DMS79 treated with DMSO at 0.1 percent for 48 hours (cell line): ENCODE measurements around the gene TNS3.
"Not testable (repeated sequence)": the region's sequence is repeated elsewhere in the genome, so short reads cannot be mapped to it uniquely, and the experiment has no call there.

Source experiments
- DNase-seq: peaks from one replicate; lab custom pipeline; 2025; lab: John Stamatoyannopoulos, UW

Gene TNS3

DNA sequence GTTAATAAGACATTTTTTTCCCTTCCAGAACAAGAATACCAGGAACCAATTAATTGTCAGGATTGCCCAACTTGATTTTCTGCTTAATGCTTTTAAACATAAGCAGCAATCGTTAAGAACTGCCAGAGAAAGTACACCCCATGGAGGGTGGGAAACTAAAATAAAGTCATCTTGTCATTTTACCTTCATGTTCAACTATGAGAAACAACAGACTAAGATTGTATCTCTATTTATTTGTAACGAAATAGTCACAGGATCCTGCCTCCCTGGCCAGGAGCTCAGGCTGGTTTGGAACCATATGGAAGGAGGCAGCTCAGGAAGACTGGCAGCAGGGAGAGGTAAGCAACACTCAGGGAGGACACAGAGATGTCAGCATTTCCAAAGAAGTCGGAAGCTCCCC lies 129.6 kb downstream of the TNS3 start:
- DNase-seq = no peak

DNA sequence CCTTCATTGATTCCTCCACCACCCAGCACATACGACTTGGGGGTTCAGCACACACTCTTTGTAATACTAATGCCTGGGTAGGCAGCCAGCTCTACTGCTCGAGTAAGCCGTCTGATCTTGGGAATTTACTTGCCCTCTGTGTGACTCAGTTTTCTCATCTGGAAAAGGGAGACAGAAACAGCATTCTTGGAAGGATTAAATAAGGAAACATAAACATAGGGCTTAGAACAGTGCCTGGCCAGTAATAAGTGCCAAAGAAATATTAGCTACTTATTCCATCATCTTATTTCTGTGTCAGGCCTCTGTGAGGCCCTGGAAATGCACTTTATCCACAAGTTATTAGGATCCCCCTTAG lies 130.1 kb downstream of the TNS3 start:
- no peak for DNase-seq

DNA sequence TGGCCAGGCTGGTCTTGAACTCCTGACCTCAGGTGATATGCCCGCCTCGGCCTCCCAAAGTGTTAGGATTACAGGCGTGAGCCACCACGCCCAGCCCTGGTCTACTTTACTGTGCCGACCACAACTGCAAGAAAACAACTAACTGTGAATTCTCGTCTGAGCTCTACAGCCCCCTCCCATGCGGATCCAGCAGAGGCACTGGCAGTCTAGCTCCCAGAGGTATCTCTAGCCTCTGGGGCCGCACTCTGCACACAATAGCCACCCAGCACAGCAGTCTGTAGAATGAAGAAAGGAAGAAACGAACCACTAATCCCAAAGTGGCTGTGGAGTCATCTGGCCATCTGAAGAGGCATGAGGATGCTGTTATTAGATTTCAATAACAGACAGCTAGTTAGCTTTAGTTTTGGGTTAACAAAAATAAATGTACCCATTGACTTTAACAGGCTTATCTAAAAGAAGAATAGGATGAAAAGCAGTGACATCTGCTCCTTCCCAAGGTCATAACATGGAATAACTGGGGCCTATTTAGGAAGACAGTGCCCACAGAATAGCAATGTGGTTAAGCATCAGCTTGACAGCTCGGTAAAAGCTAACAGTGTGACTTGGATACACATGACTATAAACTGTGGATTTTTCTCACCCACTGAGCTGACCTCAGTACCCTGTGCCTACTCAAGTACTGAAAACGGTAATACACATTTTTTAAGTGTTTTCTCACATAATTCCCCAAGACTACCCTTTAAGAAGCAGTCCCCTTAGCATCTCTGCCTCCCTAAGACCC lies 131.9 kb downstream of the TNS3 start:
- no peak for DNase-seq

DNA sequence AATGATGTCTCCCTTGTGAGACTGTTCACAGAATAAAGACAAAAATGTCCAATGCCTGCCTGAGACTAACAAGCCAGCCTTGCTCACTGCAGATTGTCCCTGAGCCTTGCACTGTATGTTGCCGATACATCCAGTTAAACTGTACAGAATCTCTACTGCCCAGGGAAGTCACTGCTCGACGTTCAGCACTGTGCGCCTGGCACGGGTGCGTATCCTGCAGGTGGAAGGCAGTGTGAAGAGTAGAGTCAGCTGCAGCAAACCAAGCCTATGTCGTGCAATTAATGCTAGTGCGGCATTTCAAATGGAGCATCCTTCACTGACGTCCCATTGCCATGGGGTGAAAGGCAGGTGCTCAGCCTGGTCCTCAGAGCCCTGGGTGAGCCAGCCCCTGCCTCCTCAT lies 132.9 kb downstream of the TNS3 start:
- DNase-seq = no peak

DNA sequence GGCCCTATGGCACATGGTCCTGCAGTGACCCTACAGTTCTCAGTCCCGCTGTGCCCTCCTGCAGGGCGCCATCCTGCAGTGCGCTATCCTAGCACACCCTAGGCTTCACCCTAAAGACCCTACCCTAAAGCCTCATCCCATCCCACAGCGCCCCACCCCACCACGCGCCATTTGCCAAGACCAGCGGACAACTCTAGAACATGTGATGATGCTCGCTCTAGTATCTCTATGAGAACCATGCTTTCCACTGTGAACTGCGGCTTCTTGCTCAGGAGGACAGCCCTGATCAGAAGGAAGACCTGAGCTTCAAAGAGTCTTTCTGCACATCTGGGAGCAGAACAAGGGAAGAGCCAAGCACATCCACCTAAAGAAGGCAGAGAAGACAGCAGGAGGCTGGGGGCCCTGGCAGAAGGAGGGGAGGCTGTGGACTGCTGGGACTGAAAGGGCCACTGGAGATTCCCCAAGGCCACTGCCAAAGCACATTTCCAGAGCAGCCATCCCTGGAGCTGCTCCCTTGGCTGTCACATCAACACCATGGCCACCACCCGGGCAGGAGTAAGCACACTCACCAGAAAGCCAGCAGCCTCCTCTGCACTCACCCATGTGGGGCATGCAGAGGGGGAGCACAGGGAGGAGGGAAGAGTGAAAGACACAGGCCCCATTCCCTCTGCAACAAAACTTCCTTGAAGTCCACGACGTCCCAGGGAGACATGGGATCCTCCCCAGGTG lies 134.1 kb downstream of the TNS3 start:
- no peak for DNase-seq

DNA sequence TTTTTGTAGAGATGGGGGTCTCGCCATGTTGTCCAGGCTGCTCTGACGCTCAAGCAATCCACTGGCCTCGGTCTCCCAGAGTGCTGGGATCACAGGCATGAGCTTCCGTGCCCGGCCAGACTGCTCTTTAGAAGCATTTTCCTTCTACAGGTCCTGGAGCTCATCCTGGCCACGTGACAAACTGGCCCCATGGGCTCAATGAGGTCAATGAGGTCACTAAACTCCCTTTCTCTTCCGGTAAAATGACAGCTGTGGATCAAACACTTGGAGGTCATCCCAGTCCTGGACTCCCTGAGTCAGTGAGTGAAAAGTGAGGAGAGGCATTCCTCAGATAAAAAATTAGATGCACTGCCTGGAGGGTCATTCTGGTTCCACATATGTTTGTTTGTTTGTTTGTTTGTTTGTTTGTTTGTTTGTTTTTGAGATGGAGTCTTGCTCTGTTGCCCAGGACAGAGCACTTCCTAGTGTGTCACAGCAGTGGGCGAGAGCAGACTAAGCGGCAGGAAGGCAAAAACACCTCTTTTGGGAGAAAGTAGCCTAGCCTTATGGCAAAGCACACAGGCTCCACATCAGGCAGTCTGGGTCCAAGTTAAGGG lies 134.9 kb downstream of the TNS3 start:
- no peak for DNase-seq

DNA sequence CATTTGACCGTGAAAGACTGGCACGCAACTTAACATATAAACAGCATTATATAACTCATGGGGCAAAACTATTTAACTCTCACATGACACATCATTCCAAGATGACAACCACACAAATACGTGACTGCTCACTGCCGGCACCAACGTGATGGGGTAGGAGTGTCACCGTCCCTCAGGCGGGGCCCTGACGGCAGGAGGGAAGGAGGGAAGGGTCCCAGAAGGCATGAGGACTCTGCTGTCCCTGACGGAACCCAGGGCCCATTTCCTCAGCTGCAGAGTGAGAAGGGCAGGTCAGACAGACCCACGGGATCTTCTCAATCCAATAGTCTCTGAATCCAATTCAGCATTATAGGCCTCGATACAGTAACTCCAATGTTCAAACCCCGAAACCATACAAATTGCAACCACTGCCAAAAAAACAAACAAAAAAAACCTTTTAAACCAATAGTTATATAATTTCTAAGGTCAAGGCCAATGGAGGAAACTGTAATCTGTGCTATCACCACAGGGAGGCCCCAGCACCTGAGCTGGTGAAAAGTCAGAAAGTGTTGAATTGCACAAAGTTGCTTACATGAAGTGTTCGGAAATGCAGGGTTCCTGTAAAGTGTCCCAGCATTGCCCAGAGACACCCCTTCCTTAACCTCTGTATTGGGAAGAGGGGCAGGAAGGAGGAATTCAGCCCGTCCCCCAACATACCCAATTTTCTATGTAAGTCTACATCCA lies 137.4 kb downstream of the TNS3 start:
- DNase-seq = no peak

DNA sequence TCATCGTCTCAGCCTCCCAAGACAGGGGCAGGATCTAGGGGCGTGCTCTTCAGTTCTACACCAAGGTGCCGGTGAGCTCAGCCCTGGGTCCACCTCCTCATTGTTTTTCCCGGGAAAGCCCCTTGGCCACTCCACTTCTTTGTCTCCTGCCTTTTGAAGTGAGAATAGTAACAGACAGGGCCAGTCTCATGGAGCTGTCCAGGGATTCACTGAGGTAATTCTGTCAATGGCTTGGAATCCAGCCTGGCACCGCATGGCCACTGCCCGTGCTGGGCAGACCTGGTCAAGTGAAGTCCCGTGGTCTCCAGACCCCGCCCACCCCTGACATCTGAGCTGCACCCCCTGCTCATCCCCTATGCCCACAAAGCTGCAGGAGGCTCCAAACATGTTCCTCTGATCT lies 138.9 kb downstream of the TNS3 start:
- no peak for DNase-seq

DNA sequence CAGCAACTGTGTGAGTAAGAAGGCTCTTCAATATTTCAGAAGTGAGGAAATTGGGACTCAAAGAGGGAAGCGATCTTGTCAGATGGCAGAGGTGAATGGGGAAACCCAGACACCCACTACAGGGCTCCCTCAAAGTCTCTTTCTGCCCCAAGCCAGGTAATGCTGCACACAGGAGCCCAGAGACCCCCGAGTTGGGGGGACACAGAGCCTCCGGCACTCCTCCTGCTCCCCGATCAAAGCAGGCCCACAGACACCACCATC lies 139.4 kb downstream of the TNS3 start:
- DNase-seq = no peak

DNA sequence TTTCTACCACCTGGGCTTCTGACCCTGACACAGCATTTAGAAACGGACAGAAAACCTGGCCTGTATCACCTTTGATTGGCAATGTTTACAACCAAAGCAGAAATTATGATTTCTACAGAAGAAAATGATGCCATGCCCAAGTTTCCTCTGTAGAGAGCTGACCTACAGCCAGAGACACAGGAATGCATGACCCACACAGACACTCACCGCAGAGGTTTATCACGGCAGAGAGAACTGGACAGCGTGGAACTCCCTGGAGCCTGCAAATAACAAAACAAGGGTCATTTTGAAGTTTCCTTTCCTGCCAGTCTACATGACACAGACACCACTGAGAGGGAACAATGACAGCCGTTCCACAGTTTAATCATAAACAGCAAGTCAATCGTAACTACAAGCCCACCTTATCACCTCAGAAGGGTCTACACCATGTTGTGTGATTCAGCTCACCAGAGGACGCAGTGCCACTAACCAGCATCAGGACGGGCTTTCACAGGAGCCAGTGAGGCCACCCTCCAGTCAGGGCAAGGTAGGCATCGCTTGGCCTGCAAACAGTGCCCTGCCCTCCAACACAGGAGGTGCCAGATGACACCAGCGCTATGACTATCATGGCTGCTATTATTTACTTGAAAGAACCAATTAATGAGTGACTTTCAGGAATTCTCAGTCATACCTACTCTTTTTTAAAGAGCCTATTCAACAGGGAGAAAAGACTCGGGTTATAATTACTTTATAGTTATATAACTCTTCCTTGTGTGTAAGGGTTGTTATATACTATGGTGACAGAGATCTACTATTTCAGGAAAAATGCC lies 139.9 kb downstream of the TNS3 start:
- DNase-seq = no peak

DNA sequence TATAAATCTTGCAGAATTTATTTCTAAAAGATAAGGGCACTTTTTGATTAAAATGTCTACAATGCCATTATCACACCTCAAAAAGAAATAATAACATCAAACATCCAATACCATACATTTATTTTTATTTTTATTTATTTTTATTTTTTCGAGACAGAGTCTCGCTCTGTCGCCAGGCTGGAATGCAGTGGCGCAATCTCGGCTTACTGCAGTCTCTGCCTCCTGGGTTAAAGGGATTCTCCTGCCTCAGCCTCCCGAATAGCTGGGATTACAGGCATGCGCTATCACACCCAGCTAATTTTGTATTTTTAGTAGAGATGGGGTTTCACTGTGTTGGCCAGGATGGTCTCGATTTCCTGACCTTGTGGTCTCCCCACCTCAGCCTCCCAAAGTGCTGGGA lies 140.9 kb downstream of the TNS3 start:
- DNase-seq = not testable (repeated sequence)

DNA sequence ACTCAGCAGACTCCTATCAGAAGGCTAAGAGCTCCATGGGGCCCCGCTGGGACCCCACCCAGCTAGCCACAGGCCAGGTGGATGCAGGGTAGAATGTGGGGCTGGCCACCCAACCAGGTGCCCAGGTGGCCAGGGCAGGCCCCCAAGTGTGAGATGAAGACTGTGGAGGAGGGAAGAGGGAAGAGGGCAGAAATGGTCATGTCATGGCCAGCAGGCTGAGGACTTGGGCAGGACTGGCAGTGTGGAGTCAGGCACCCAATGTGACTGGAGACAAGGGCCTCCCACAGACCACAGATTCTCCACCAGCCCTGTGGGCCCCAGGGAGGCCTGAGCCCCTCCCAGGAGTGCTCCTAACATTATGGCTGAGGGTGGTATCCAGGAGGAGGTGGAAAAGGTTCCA lies 141.6 kb downstream of the TNS3 start:
- no peak for DNase-seq

DNA sequence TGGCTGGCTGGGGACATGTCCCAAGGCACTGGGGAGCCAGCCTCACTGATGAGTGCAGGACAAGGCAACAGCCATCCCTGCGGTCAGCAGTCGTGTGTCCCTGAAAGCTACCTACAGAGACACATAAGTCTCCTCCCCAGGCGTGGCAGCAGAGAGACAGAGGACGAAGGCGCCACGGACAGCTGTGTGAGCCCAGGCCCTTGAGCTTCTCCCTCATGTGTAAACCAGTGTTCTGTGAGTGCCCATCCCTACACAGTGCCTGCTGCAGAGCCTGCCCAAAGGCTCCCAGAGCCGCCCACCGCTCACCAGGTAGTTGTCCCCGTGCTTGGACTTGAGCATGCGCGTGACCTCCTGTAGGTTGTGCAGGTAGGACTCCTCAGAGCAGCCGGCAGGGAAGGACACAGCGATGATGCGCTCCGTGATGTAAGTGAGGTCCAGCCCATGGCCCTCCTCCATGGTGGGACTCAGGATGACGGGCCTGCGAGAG lies 142.7 kb downstream of the TNS3 start:
- no peak for DNase-seq

DNA sequence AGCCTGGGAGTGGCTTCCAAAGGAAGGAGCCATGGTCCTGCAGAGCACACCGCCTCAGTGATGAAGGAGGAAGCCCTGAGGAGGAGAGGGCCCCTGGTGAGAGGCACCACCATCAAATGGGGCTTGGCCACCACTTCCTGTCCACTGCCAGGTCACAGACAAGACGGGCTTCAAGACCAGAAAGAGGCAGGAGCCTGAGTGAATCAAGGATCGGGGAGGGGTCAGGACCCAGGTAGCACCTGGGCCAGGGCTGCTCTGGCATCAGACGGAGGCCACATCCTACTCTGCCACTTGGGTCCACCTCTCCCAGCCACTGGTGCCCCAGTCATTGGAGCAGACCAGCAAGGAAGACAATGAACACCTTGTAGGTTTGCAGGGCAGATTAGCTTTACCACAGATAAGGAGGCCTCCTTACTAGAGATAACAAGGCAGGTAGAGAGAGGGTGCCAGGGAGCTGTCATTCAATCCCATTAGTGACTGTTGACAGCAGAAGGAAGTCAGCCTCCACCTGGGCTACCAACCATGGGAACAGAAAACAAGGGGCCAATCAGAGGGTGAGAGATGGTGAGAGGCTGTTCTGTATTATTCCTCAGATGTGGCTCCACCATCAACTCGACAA lies 143.4 kb downstream of the TNS3 start:
- DNase-seq = no peak

DNA sequence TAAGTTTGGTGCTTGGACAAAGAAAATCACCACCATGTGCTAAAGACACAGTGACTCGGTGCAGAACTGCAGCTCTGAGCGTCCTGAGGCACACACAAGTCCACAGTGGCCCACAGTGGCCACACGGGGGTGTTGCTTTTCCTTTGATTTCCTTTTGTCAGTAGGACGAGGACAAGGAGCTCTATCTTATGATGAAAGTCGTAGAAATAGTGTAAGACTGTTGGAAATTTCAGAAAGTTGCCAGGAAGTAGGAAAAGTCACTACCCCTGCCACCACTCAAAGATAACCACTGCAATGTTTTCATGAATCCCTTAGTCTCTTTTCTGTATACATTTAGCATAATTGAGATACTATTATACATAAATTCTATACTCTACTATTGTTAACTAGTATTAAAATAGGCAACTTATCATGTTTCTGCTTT lies 146.0 kb downstream of the TNS3 start:
- no peak for DNase-seq

DNA sequence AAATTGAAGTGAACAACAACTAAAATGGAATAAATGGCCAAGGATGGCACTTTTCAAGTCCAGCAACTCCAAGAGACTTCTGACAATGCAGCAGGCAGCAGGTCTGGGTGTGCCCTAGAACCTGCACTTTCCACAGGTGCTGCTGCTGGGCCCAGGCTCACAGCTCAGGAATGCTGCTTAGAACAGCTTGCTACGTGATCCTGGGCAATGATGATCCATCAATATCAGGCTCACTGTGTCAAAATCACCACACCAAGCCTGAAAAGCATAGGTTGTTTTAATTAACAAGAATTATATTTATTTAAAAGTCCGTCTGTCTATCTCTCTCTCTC lies 148.4 kb downstream of the TNS3 start:
- DNase-seq = no peak

DNA sequence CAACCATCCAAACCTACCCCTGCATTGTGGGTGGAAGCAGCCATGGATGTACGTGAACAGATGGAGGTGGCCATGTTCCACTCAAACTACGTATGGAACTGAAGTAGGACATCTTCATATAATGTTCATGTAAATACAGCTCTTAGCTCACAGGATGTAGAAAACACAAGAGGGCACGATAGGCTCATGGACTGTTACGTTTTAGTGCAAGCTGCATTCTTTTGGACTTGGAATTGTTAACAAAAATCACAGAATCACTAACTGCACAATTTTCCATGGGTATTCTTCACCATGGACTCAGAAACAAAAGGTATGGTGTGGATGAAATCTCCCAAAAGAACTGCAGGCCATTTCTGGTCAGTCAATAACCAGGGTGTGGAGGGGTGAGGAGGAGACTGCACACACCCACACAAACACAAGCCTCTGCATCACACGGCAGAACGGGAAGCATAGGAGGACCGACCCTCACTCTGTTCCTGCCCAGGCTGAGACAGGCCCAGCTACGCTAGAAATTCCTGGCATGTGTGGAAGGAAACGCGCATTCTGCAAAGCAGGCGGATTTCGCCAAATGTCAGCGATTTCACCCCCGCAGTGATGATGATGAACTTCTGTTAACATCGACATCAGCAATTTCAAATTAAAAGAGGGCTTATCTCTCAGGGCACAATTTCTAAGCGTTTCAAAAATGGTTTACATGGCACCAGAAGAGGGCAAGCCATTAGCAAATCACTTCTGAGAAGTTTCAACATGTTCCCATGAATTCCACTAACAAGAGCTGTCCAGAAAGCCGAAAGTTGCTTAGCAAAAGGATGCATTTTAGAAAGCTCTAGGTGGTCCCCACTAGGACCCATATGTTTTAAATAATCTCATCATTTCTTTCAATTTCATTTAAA lies 149.0 kb downstream of the TNS3 start:
- DNase-seq = no peak

DNA sequence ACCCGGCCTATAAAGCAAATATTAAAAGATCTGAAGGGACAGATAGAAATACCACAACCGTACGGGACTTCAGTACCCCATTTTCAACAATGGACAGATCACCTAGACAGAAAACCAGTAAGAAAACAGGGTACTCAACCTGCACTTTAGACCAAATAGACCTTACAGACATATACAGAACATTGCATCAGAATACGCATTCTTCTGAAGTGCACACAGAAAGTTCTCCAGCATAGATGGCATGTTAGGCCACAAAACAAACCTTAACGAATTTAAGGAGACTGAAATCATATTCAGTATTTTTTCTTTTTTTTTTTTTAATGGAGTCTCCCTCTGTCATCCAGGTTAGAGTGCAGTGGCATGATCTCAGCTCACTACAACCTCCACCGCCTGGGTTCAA lies 151.5 kb downstream of the TNS3 start:
- DNase-seq = no peak

DNA sequence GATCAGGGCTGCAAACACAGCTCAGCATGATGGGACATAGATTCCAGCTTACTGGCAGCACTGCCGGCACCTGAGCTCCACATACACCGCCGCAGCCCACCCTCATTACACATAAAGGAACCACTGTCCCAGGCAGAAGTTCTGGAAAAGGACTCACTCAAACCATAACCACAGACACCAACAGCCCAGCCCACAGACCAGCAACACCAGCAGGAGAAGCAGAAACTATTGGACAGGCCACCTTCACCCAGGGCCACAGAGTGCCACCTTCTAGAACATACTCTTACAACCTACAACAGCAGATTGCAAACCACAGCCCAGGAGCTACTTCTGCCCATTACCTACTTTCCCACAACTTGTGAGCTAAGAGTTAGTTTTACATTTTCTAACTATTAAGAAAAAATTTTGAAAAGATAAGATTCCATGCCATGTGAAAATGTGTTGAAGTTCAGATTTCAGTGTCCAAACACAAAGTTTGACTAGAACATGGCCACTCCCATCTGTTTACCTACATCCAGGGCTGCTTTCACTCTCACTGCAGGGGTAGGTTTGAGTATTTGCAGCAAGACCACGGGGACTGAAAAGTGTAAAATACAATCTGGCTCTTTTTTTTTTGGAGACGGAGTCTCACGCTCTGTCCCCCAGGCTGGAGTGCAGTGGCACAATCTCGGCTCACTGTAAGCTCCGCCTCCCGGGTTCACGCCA lies 153.0 kb downstream of the TNS3 start:
- no peak for DNase-seq
